PC-3 (cell line): Measurements from ENCODE around the gene SENP8.

ENCODE experiments used
- EZH2 ChIP-seq: fragments of 300-600 bp; sonication (generic); IDR thresholded peaks from one replicate; pipeline ENCODE4 v1.6.1; 2017; ENCODE audit warnings: antibody characterized with exemption, mild to moderate bottlenecking, low read length; ENCODE audit not compliant: unreplicated experiment
- EZH2phosphoT487 ChIP-seq: fragments of 300-600 bp; sonication (generic); IDR thresholded peaks from 2 replicates; pipeline ENCODE4 v1.6.1; 2018; ENCODE audit warnings: mild to moderate bottlenecking, antibody characterized with exemption, low read length, borderline replicate concordance
- TF ChIP-seq, protein P1 (sequence below): fragments of 300-600 bp; sonication (generic); conservative IDR thresholded peaks from 2 replicates; pipeline ENCODE4 v1.5.1; 2017; ENCODE audit warnings: antibody characterized with exemption, low read depth, mild to moderate bottlenecking, low read length

DNA sequence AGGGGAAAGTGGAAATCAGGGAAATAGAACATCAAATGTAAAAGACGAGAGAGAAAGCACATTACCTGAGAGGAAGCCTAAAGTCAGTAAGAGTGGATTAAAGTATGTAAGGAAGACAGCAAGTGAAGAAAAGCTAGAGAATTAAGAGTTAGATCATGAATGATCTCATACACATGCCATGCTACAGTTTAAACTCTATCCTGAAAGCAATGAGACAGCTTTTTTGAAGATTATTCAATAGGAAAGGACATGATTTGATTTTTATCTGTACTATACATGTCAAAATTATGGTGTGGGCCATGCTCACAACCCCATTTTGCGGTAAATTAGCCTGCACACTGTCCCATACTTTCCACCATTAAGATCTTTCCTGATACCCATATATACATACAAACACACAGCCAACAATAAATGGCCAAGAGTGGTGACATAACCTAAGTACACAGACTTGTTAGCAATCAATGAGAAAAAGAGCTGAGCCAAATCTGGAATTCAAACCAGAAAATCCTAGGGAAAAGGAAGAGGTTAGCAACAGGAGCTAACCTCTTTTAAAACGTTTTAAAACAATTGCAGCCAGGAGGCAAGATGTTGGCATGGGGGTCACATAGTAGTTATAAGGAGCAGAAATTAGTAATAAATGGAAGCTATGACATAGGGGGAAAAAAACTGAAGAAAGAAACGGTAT, 4.7 kb upstream of the SENP8 start:
- TF ChIP-seq, protein P1, sequence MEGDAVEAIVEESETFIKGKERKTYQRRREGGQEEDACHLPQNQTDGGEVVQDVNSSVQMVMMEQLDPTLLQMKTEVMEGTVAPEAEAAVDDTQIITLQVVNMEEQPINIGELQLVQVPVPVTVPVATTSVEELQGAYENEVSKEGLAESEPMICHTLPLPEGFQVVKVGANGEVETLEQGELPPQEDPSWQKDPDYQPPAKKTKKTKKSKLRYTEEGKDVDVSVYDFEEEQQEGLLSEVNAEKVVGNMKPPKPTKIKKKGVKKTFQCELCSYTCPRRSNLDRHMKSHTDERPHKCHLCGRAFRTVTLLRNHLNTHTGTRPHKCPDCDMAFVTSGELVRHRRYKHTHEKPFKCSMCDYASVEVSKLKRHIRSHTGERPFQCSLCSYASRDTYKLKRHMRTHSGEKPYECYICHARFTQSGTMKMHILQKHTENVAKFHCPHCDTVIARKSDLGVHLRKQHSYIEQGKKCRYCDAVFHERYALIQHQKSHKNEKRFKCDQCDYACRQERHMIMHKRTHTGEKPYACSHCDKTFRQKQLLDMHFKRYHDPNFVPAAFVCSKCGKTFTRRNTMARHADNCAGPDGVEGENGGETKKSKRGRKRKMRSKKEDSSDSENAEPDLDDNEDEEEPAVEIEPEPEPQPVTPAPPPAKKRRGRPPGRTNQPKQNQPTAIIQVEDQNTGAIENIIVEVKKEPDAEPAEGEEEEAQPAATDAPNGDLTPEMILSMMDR = no peak
- no peak for TF ChIP-seq EZH2phosphoT487
- no peak for TF ChIP-seq EZH2
